Natural killer cell (primary cell): Measurements from ENCODE around the gene SPECC1L. TPM values are rescaled to one million over a fixed set of nuclear protein-coding genes. Genes with fewer than 3 reads are reported as not detected.

Source experiments
- ATAC-seq, 3 donors: fragments of 150-1000 bp in 2 of 3; fragments of 200-7000 bp in 1 of 3; cut with Tn5 transposase; 1 replicate in 1 of 3; 2 replicates in 2 of 3; pipeline ENCODE4 v1.10.0; 2021; ENCODE audit warnings: mild to moderate bottlenecking in 2 of 3, moderate library complexity in 2 of 3
- DNase-seq, 2 donors: peaks; one replicate each; pipeline versions ENCODE4 v3.0.0 to v3.0.0-alpha.2; 2013 to 2021; ENCODE audit warnings: mixed read lengths in 1 of 2
- H3K27ac ChIP-seq: one replicate; pipeline ENCODE4 v1.5.1; 2013; ENCODE audit warnings: mild to moderate bottlenecking, low read length
- H3K27me3 ChIP-seq: one replicate; pipeline ENCODE4 v1.6.1; 2013; ENCODE audit warnings: low read length; ENCODE audit not compliant: control insufficient read depth, insufficient read depth
- H3K36me3 ChIP-seq: one replicate; pipeline ENCODE4 v1.6.1; 2013; ENCODE audit warnings: low read length; ENCODE audit not compliant: control insufficient read depth, insufficient read depth
- H3K4me1 ChIP-seq: one replicate; pipeline ENCODE4 v1.6.1; 2013; ENCODE audit warnings: low read length; ENCODE audit not compliant: control insufficient read depth, insufficient read depth
- H3K4me3 ChIP-seq: one replicate; pipeline ENCODE4 v1.5.1; 2013; ENCODE audit warnings: low read length
- H3K9me3 ChIP-seq: one replicate; pipeline ENCODE4 v1.6.1; 2013; ENCODE audit warnings: low read length; ENCODE audit not compliant: control insufficient read depth, insufficient read depth
- H3K27ac Mint-ChIP-seq, 2 donors: one replicate each; pipeline ENCODE4 v1.8.0; 2022; ENCODE audit warnings: mild to moderate bottlenecking in 2 of 2, mixed read lengths in 2 of 2, moderate library complexity in 1 of 2
- H3K27me3 Mint-ChIP-seq, 2 donors: one replicate each; pipeline ENCODE4 v1.8.0; 2022; ENCODE audit warnings: low read depth in 2 of 2, mixed read lengths in 2 of 2
- H3K36me3 Mint-ChIP-seq: one replicate; pipeline ENCODE4 v1.8.0; 2022; ENCODE audit warnings: mixed read lengths
- H3K4me1 Mint-ChIP-seq, 2 donors: one replicate each; pipeline ENCODE4 v1.8.0; 2022; ENCODE audit warnings: mixed read lengths in 2 of 2
- H3K4me3 Mint-ChIP-seq: one replicate; pipeline ENCODE4 v1.8.0; 2022; ENCODE audit warnings: mild to moderate bottlenecking, moderate library complexity, mixed read lengths
- H3K9me3 Mint-ChIP-seq, 2 donors: one replicate each; pipeline ENCODE4 v1.8.0; 2022; ENCODE audit warnings: mixed read lengths in 2 of 2
- WGBS: methylation state at CpG from one replicate; pipeline ENCODE4 v1.1.7; 2013; ENCODE audit warnings: missing lambda C conversion rate; ENCODE audit not compliant: insufficient coverage; 5-methylcytosine and 5-hydroxymethylcytosine counted together
- intact Hi-C: fragments of 100-400 bp; cut with micrococcal nuclease; formaldehyde crosslinking; loops from one replicate; pipeline ENCODE4 v1.14.2; 2022
- total RNA-seq, 4 donors: library from RNA; stranded (reverse); fragments of 120-200 nt in 1 of 4; gene quantifications; one replicate each; pipeline versions ENCODE4 v1.2.3 to v1.2.4, GENCODE V29; 2013 to 2022
- TF ChIP-seq, protein P1 (sequence below): fragments of 200-600 bp; IDR thresholded peaks from one replicate; pipeline ENCODE4 v1.8.0; 2022; ENCODE audit warnings: antibody characterized with exemption

Gene SPECC1L
- total RNA-seq, 3 donors from 2014 or later (not counting 1 experiment from before 2014, with no cell fraction given), result 46.1 to 52.9 (median 48.5) TPM

DNA sequence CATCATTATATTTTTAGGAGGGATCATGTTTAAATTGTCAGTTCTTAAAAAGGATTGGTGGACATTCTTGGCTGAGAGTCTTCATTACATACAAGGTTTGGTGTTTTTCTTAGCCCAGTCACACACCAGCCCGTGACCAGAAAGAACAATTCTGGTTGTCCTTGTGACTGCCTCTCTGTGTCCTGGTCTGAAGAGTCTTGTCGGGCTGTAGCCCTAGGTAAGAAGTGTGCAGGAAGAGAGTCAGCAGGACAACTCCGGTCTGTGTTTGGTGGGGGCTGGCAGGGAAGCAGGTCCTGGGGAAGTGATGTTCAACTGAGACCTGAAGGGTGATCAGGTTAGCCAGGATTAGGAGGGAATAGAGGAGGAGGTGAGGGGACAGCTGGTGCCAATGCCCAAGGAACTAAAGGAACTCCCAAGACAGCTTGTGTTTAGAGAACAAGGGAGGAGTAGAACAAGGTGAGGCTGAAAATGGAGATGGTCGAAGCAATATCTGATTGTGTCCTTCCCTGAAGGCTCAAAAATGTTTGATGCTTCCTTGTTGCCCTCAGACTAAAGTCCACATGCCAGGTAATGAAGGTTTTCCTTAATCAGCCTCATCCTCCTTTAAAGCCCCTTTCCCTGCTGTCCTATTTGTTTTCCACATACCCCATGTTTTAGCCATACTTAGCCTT, 91.5 kb downstream of the SPECC1L start:
- no peaks in the 10 kb centered on the region for H3K9me3 ChIP-seq
- Mint-ChIP-seq H3K9me3 (no peaks in the 10 kb centered on the region), H3K36me3 (peaks cover 8% of the 10 kb centered on the region), H3K27ac (no peak overlapping the region), H3K4me3 (no peak overlapping the region), H3K4me1 (peaks cover 0 to 6% of the 10 kb centered on the region in 2 donors), H3K27me3 (no peaks in the 10 kb centered on the region)
- H3K4me1 ChIP-seq, result no peaks in the 10 kb centered on the region
- no peak for ATAC-seq
- TF ChIP-seq, protein P1, sequence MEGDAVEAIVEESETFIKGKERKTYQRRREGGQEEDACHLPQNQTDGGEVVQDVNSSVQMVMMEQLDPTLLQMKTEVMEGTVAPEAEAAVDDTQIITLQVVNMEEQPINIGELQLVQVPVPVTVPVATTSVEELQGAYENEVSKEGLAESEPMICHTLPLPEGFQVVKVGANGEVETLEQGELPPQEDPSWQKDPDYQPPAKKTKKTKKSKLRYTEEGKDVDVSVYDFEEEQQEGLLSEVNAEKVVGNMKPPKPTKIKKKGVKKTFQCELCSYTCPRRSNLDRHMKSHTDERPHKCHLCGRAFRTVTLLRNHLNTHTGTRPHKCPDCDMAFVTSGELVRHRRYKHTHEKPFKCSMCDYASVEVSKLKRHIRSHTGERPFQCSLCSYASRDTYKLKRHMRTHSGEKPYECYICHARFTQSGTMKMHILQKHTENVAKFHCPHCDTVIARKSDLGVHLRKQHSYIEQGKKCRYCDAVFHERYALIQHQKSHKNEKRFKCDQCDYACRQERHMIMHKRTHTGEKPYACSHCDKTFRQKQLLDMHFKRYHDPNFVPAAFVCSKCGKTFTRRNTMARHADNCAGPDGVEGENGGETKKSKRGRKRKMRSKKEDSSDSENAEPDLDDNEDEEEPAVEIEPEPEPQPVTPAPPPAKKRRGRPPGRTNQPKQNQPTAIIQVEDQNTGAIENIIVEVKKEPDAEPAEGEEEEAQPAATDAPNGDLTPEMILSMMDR, result no peak
- intact Hi-C loops, result no loop called here
- DNase-seq, result no peak
- H3K27ac ChIP-seq, result no peak overlapping the region
- H3K36me3 ChIP-seq, result peaks cover 45% of the 10 kb centered on the region
- WGBS, result 100% methylated on average over 4 of the region's 4 CpGs
- H3K27me3 ChIP-seq, result no peaks in the 10 kb centered on the region
- H3K4me3 ChIP-seq, result no peak overlapping the region

DNA sequence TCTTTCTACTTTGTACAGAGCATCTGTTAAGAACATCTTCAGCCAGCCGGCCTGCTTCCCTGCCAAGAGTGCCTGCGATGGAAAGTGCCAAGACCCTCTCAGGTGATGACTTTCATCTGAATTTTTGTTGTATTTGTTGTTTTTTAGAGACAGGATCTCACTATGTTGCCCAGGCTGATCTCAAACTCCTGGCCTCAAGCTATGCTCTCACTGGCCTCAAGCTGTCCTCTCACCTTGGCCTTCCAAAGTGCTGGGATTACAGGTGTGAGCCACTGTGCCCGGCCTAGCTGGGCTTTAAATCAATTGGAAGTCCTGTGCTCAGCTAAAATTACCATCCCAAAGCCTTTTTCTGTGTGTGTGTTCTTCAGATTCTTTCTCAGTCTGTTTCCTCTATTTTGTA, 92.6 kb downstream of the SPECC1L start:
- intact Hi-C loops, result no loop called here
- ATAC-seq (no peak), DNase-seq (no peak)
- no peaks in the 10 kb centered on the region for H3K9me3 Mint-ChIP-seq
- TF ChIP-seq, protein P1, result no peak
- no peak overlapping the region for H3K4me3 Mint-ChIP-seq
- no peaks in the 10 kb centered on the region for H3K27me3 Mint-ChIP-seq
- Histone ChIP-seq H3K27me3 (no peaks in the 10 kb centered on the region), H3K4me3 (no peak overlapping the region), H3K27ac (no peak overlapping the region), H3K36me3 (peaks cover 48% of the 10 kb centered on the region), H3K9me3 (no peaks in the 10 kb centered on the region), H3K4me1 (no peaks in the 10 kb centered on the region)
- no peak overlapping the region for H3K27ac Mint-ChIP-seq
- 98% methylated on average over 3 of the region's 3 CpGs for WGBS
- H3K36me3 Mint-ChIP-seq, result peaks cover 8% of the 10 kb centered on the region
- peaks cover 0 to 6% of the 10 kb centered on the region in 2 donors for H3K4me1 Mint-ChIP-seq

DNA sequence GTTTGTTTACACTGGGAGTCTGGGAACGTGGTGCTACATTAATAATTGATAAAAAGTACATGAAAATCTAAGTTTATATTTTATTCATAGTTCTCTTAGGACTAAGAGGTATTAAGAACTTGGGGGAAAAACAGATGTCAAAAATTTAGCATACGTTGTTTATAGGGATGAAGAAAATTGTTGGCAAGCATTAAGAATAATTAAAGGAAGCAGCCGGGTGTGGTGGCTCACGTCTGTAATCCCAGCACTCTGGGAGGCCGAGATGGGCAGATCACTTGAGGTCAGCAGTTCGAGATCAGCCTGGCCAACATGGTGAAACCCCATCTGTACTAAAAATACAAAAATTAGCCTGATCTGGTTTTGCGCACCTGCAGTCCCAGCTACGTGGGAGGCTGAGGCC, 96.1 kb downstream of the SPECC1L start:
- Histone ChIP-seq H3K4me3 (no peak overlapping the region), H3K27ac (no peak overlapping the region), H3K27me3 (no peaks in the 10 kb centered on the region), H3K9me3 (no peaks in the 10 kb centered on the region), H3K4me1 (no peaks in the 10 kb centered on the region), H3K36me3 (peaks cover 64% of the 10 kb centered on the region)
- Mint-ChIP-seq H3K27me3 (no peaks in the 10 kb centered on the region), H3K27ac (no peak overlapping the region), H3K9me3 (no peaks in the 10 kb centered on the region), H3K36me3 (peaks cover 18% of the 10 kb centered on the region), H3K4me3 (no peak overlapping the region), H3K4me1 (no peaks in the 10 kb centered on the region)
- 96% methylated on average over 7 of the region's 8 CpGs for WGBS
- no peak for ATAC-seq
- TF ChIP-seq, protein P1, result no peak
- intact Hi-C loops, result no loop called here
- DNase-seq, result no peak

DNA sequence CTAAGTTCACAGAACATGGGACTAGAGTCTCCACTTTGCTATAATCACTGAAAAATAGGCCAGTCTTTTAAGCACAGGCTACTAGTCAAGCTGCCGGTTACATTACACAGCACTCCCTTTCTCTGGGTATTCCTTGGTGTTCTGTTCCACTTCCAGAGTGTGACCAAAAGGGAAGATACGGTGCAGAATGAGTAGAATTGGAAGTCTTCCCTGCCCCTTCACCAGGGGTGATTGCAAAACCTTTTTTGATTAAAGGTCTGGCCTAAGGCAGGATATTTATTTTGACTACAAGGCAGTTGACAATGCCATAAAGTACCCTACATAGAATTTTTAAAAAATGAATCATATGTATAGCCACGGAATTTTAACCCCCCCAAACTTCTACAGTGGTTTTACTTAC, 97.2 kb downstream of the SPECC1L start:
- intact Hi-C loops, result no loop called here
- H3K9me3 ChIP-seq, result no peaks in the 10 kb centered on the region
- 100% methylated on average over 3 of the region's 3 CpGs for WGBS
- H3K4me3 Mint-ChIP-seq, result no peak overlapping the region
- H3K4me1 Mint-ChIP-seq, result no peaks in the 10 kb centered on the region
- ATAC-seq (no peak), DNase-seq (no peak)
- H3K4me1 ChIP-seq, result no peaks in the 10 kb centered on the region
- H3K36me3 Mint-ChIP-seq, result peaks cover 24% of the 10 kb centered on the region
- H3K4me3 ChIP-seq, result no peak overlapping the region
- H3K36me3 ChIP-seq, result peaks cover 67% of the 10 kb centered on the region
- no peaks in the 10 kb centered on the region for H3K9me3 Mint-ChIP-seq
- H3K27me3 ChIP-seq, result no peaks in the 10 kb centered on the region
- TF ChIP-seq, protein P1, result no peak
- no peaks in the 10 kb centered on the region for H3K27me3 Mint-ChIP-seq
- no peak overlapping the region for H3K27ac Mint-ChIP-seq
- no peak overlapping the region for H3K27ac ChIP-seq
